ENCODE data around the gene AGO1. TPM values are rescaled to one million over a fixed set of nuclear protein-coding genes. Genes with fewer than 3 reads are reported as not detected.
A peak's percentile ranks its signal among the peaks of the same experiment; 100 is the strongest.

AGO1 gene
- total and polyA plus RNA-seq, 2 of the 13 experiments (the other 11 are each of a cell fraction or from before 2014, with no cell fraction given): 9.2 to 18.6 TPM

GRCh38 chr1:35882945-35883634 lies at the start of gene AGO1 (continued):
- TF ChIP-seq GABPB1 (CRISPR knock-in tag; IDR thresholded peaks at IDR 0.05): peak; percentile 88
- TF ChIP-seq POLR2A (IDR thresholded peaks at IDR 0.05; ENCODE audit: insufficient read depth in 1 of 2, low read depth in 2 of 2, low read length in 2 of 2): peak; percentile 39 to 83; a peak in 3 of 4 replicates
- TF ChIP-seq HNRNPL (IDR thresholded peaks at IDR 0.05; ENCODE audit: low read depth, low read length): no peak
- TF ChIP-seq NONO (IDR thresholded peaks at IDR 0.05): no peak
- no peak for TF ChIP-seq NONO (CRISPR knock-in tag; conservative IDR thresholded peaks at IDR 0.05)
- peak; percentile 84 for TF ChIP-seq PATZ1 (CRISPR knock-in tag; IDR thresholded peaks at IDR 0.05)
- no peak for TF ChIP-seq SOX13 (IDR thresholded peaks at IDR 0.05)
- TF ChIP-seq SOX13 (CRISPR knock-in tag; conservative IDR thresholded peaks at IDR 0.05 in 1 of 2, IDR thresholded peaks at IDR 0.05 in 1 of 2): peak in 1 of 2 experiments; percentile 47; a peak in 1 of 4 replicates
- no peak for TF ChIP-seq ZNF276 (CRISPR knock-in tag; IDR thresholded peaks at IDR 0.05; ENCODE audit: low read depth)
- TF ChIP-seq NFYC (CRISPR knock-in tag; IDR thresholded peaks at IDR 0.05): peak; percentile 49
- no peak for TF ChIP-seq IRF1 (CRISPR knock-in tag; IDR thresholded peaks at IDR 0.05; ENCODE audit: low read depth)
- peak; percentile 13 for TF ChIP-seq ZNF18 (CRISPR knock-in tag; IDR thresholded peaks at IDR 0.05; ENCODE audit: insufficient replicate concordance)
- TF ChIP-seq FOXK2 (IDR thresholded peaks at IDR 0.05): peak; percentile 58; the same call in 1 of the 2 replicates
- TF ChIP-seq ZNF761 (CRISPR knock-in tag; conservative IDR thresholded peaks at IDR 0.05): no peak
- TF ChIP-seq SMC3 (IDR thresholded peaks at IDR 0.05; ENCODE audit: low read length): no peak
- no peak for TF ChIP-seq HDAC6 (IDR thresholded peaks at IDR 0.05; ENCODE audit: low read depth, low read length)
- TF ChIP-seq GTF2F1 (IDR thresholded peaks at IDR 0.05; ENCODE audit: low read length): no peak
- no peak for TF ChIP-seq NCOA2 (CRISPR knock-in tag; IDR thresholded peaks at IDR 0.05)
- no peak for TF ChIP-seq PCBP1 (IDR thresholded peaks at IDR 0.05; ENCODE audit: borderline replicate concordance, low read depth, low read length)
- no peak for TF ChIP-seq ZBTB26 (CRISPR knock-in tag; IDR thresholded peaks at IDR 0.05; ENCODE audit: borderline replicate concordance)
- no peak for TF ChIP-seq FOSL1 (CRISPR knock-in tag; IDR thresholded peaks at IDR 0.05; ENCODE audit: borderline replicate concordance)
